ENCODE measurements around the gene GHITM. TPM values are rescaled to one million over a fixed set of nuclear protein-coding genes. Genes with fewer than 3 reads are reported as not detected.
"Not testable (repeated sequence)": the region's sequence is repeated elsewhere in the genome, so short reads cannot be mapped to it uniquely, and the experiment has no call there.

GHITM gene
- total RNA-seq (ENCODE audit: low replicate concordance) = 117 and 161 TPM in 2 replicates

GRCh38 chr10:84139126-84140035 lies at the start of gene GHITM:
TSS of gene GHITM (plus strand) at chr10:84139509. CDS start at chr10:84141501, 1,992 bp downstream.
- peak within 1 kb of the TSS; percentile 100 for H3K4me3 ChIP-seq (ENCODE audit: low read depth, low read length)
- DNase-seq (ENCODE audit: low read depth) = peak; percentile 99
- TF ChIP-seq CTCF (IDR thresholded peaks at IDR 0.05; ENCODE audit: insufficient read depth, low read length) = peak; percentile 53

- no peak for TF ChIP-seq CTCF (IDR thresholded peaks at IDR 0.05; ENCODE audit: insufficient read depth, low read length)
- no peak overlapping the region for H3K4me3 ChIP-seq (ENCODE audit: low read depth, low read length)
- DNase-seq (ENCODE audit: low read depth) = peak; percentile 59
These were observed 43.4 kb upstream of the GHITM start for GRCh38 chr10:84095811-84096497.

- H3K4me3 ChIP-seq (ENCODE audit: low read depth, low read length) = no peak overlapping the region
- peak; percentile 30 for DNase-seq (ENCODE audit: low read depth)
- TF ChIP-seq CTCF (IDR thresholded peaks at IDR 0.05; ENCODE audit: insufficient read depth, low read length) = peak; percentile 49
These were observed 41.4 kb upstream of the GHITM start for GRCh38 chr10:84097787-84098353.

- TF ChIP-seq CTCF (IDR thresholded peaks at IDR 0.05; ENCODE audit: insufficient read depth, low read length) = no peak
- H3K4me3 ChIP-seq (ENCODE audit: low read depth, low read length) = no peak overlapping the region
- DNase-seq (ENCODE audit: low read depth) = no peak
These were observed 40.6 kb upstream of the GHITM start for GRCh38 chr10:84098667-84099066.

GRCh38 chr10:84101042-84101441 lies 38.3 kb upstream of the GHITM start:
- TF ChIP-seq CTCF (IDR thresholded peaks at IDR 0.05; ENCODE audit: insufficient read depth, low read length) = no peak
- no peak for DNase-seq (ENCODE audit: low read depth)
- no peak overlapping the region for H3K4me3 ChIP-seq (ENCODE audit: low read depth, low read length)

- H3K4me3 ChIP-seq (ENCODE audit: low read depth, low read length) = no peak overlapping the region
- no peak for DNase-seq (ENCODE audit: low read depth)
- TF ChIP-seq CTCF (IDR thresholded peaks at IDR 0.05; ENCODE audit: insufficient read depth, low read length) = no peak
These were observed 30.5 kb upstream of the GHITM start for GRCh38 chr10:84108797-84109196.

- not testable (repeated sequence) for DNase-seq (ENCODE audit: low read depth); H3K4me3 ChIP-seq (ENCODE audit: low read depth, low read length)
These were observed 29.5 kb upstream of the GHITM start for GRCh38 chr10:84109772-84110171.

- DNase-seq (ENCODE audit: low read depth); H3K4me3 ChIP-seq (ENCODE audit: low read depth, low read length): not testable (repeated sequence)
These were observed 25.8 kb upstream of the GHITM start for GRCh38 chr10:84113468-84113867.

Measured in fibroblast of the aortic adventitia (primary cell).